ENCODE results near the gene ZNF107.

Gene ZNF107

GRCh38 chr7:64665980-64666662 lies at the start of gene ZNF107:
ZNF107 (plus strand) TSS chr7:64666133; CDS start chr7:64666283, 150 bp downstream.
- DNase-seq: peak; percentile 89

- peak; percentile 55 for DNase-seq
Measured at GRCh38 chr7:64618785-64619456, 47.0 kb upstream of the ZNF107 start.

GRCh38 chr7:64619705-64620104 lies 46.2 kb upstream of the ZNF107 start:
- DNase-seq: no peak

GRCh38 chr7:64621656-64622055 lies 44.3 kb upstream of the ZNF107 start:
- DNase-seq: no peak

- peak; percentile 43 for DNase-seq
Measured at GRCh38 chr7:64625114-64626082, 40.5 kb upstream of the ZNF107 start.

GRCh38 chr7:64626083-64626469 lies 39.9 kb upstream of the ZNF107 start:
- no peak for DNase-seq

GRCh38 chr7:64626557-64626956 lies 39.4 kb upstream of the ZNF107 start:
- DNase-seq: no peak

- DNase-seq: no peak
Measured at GRCh38 chr7:64628192-64628591, 37.7 kb upstream of the ZNF107 start.

GRCh38 chr7:64628721-64629120 lies 37.2 kb upstream of the ZNF107 start:
- no peak for DNase-seq

GRCh38 chr7:64630496-64630895 lies 35.4 kb upstream of the ZNF107 start:
- DNase-seq: no peak

- no peak for DNase-seq
Measured at GRCh38 chr7:64632029-64632428, 33.9 kb upstream of the ZNF107 start.

GRCh38 chr7:64633401-64633800 lies 32.5 kb upstream of the ZNF107 start:
- no peak for DNase-seq

GRCh38 chr7:64634406-64635062 lies 31.4 kb upstream of the ZNF107 start:
- DNase-seq: no peak

- no peak for DNase-seq
Measured at GRCh38 chr7:64636386-64636785, 29.5 kb upstream of the ZNF107 start.

- DNase-seq: no peak
Measured at GRCh38 chr7:64637521-64638445, 28.1 kb upstream of the ZNF107 start.

GRCh38 chr7:64638822-64639221 lies 27.1 kb upstream of the ZNF107 start:
- DNase-seq: no peak

- DNase-seq: no peak
Measured at GRCh38 chr7:64639267-64640001, 26.5 kb upstream of the ZNF107 start.

- DNase-seq: no peak
Measured at GRCh38 chr7:64640504-64640903, 25.4 kb upstream of the ZNF107 start.

- DNase-seq: no peak
Measured at GRCh38 chr7:64642046-64642445, 23.9 kb upstream of the ZNF107 start.

- DNase-seq: no peak
Measured at GRCh38 chr7:64642875-64643274, 23.1 kb upstream of the ZNF107 start.

GRCh38 chr7:64643566-64643965 lies 22.4 kb upstream of the ZNF107 start:
- no peak for DNase-seq
